ENCODE measurements around the gene RPS16. TPM values are rescaled to one million over a fixed set of nuclear protein-coding genes. Genes with fewer than 3 reads are reported as not detected.

The RPS16 gene
- total and polyA plus RNA-seq, 2 of the 13 experiments (the other 11 are each of a cell fraction or from before 2014, with no cell fraction given), result 488 to 2,583 TPM

DNA sequence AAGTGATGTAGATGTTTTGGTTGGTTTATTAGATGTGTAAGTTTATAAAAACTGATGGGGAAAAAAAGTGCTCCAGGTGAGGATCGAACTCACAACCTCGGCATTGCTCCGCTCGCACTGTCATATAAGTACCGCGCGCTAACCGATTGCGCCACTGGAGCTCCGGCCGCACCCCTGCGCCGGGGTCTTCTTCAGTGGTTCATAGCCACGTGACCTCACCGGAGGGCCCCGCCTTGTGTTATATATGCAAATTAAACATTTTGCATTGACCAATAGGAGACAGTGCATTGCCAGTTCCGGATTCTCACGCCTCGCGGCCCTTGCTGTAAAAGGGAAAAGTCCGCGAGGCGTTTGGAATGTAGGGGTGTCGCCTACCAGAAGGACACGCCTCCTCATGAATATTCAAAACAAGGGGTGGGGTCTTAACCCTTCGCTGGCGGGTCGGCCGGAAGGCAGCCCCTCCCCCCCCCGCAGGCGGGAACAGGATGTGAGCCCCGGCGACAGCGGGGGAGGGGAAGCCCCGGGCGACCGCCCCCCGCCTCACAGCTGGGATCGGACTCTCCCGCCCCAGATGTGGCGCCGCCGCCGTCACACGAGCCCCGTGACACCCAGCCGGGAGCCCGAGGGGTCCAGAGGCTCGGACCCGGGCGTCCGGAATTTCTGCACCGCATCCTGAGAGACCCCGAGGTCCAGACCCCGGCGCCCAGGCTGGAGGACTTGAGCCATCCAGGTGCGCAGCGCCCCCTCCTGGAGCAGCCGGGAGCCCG is 23.5 kb downstream of the RPS16 start, which contains the start of gene PLEKHG2 (continued):
- TF ChIP-seq MEF2D (CRISPR knock-in tag; IDR thresholded peaks at IDR 0.05), result peak; percentile 50; the same call in 1 of the 2 replicates
- no peak for TF ChIP-seq ZNF619 (CRISPR knock-in tag; IDR thresholded peaks at IDR 0.05)
- TF ChIP-seq ZNF790 (CRISPR knock-in tag; IDR thresholded peaks at IDR 0.05; ENCODE audit: borderline replicate concordance), result peak; percentile 59; the same call in 1 of the 2 replicates
- TF ChIP-seq, protein P1, sequence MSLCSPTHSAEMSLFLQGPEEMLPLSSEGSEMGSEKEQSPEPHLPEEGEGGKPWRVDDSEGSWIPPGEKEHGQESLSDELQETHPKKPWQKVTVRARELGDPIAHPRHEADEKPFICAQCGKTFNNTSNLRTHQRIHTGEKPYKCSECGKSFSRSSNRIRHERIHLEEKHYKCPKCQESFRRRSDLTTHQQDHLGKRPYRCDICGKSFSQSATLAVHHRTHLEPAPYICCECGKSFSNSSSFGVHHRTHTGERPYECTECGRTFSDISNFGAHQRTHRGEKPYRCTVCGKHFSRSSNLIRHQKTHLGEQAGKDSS (CRISPR knock-in tag; IDR thresholded peaks at IDR 0.05; ENCODE audit: borderline replicate concordance, low read depth), result no peak
- no peak for TF ChIP-seq ZNF570 (CRISPR knock-in tag; IDR thresholded peaks at IDR 0.05; ENCODE audit: borderline replicate concordance)
- TF ChIP-seq, protein P2, sequence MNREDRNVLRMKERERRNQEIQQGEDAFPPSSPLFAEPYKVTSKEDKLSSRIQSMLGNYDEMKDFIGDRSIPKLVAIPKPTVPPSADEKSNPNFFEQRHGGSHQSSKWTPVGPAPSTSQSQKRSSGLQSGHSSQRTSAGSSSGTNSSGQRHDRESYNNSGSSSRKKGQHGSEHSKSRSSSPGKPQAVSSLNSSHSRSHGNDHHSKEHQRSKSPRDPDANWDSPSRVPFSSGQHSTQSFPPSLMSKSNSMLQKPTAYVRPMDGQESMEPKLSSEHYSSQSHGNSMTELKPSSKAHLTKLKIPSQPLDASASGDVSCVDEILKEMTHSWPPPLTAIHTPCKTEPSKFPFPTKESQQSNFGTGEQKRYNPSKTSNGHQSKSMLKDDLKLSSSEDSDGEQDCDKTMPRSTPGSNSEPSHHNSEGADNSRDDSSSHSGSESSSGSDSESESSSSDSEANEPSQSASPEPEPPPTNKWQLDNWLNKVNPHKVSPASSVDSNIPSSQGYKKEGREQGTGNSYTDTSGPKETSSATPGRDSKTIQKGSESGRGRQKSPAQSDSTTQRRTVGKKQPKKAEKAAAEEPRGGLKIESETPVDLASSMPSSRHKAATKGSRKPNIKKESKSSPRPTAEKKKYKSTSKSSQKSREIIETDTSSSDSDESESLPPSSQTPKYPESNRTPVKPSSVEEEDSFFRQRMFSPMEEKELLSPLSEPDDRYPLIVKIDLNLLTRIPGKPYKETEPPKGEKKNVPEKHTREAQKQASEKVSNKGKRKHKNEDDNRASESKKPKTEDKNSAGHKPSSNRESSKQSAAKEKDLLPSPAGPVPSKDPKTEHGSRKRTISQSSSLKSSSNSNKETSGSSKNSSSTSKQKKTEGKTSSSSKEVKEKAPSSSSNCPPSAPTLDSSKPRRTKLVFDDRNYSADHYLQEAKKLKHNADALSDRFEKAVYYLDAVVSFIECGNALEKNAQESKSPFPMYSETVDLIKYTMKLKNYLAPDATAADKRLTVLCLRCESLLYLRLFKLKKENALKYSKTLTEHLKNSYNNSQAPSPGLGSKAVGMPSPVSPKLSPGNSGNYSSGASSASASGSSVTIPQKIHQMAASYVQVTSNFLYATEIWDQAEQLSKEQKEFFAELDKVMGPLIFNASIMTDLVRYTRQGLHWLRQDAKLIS (CRISPR knock-in tag; IDR thresholded peaks at IDR 0.05), result no peak
- 0 out of 2 replicates have a peak, but pooled peaks have one; percentile 37 for TF ChIP-seq JUN (CRISPR knock-in tag; IDR thresholded peaks at IDR 0.05)
- peak; percentile 51; the same call in 1 of the 2 replicates for TF ChIP-seq SALL2 (CRISPR knock-in tag; IDR thresholded peaks at IDR 0.05)
- TF ChIP-seq, protein P3, sequence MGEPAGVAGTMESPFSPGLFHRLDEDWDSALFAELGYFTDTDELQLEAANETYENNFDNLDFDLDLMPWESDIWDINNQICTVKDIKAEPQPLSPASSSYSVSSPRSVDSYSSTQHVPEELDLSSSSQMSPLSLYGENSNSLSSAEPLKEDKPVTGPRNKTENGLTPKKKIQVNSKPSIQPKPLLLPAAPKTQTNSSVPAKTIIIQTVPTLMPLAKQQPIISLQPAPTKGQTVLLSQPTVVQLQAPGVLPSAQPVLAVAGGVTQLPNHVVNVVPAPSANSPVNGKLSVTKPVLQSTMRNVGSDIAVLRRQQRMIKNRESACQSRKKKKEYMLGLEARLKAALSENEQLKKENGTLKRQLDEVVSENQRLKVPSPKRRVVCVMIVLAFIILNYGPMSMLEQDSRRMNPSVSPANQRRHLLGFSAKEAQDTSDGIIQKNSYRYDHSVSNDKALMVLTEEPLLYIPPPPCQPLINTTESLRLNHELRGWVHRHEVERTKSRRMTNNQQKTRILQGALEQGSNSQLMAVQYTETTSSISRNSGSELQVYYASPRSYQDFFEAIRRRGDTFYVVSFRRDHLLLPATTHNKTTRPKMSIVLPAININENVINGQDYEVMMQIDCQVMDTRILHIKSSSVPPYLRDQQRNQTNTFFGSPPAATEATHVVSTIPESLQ (CRISPR knock-in tag; conservative IDR thresholded peaks at IDR 0.05), result peak; percentile 90; the same call in 1 of the 2 replicates
- TF ChIP-seq, protein P4, sequence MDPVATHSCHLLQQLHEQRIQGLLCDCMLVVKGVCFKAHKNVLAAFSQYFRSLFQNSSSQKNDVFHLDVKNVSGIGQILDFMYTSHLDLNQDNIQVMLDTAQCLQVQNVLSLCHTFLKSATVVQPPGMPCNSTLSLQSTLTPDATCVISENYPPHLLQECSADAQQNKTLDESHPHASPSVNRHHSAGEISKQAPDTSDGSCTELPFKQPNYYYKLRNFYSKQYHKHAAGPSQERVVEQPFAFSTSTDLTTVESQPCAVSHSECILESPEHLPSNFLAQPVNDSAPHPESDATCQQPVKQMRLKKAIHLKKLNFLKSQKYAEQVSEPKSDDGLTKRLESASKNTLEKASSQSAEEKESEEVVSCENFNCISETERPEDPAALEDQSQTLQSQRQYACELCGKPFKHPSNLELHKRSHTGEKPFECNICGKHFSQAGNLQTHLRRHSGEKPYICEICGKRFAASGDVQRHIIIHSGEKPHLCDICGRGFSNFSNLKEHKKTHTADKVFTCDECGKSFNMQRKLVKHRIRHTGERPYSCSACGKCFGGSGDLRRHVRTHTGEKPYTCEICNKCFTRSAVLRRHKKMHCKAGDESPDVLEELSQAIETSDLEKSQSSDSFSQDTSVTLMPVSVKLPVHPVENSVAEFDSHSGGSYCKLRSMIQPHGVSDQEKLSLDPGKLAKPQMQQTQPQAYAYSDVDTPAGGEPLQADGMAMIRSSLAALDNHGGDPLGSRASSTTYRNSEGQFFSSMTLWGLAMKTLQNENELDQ (CRISPR knock-in tag; IDR thresholded peaks at IDR 0.05; ENCODE audit: borderline replicate concordance), result no peak
- TF ChIP-seq GPN1 (CRISPR knock-in tag; IDR thresholded peaks at IDR 0.05; ENCODE audit: borderline replicate concordance), result no peak
- TF ChIP-seq FOXP1 (IDR thresholded peaks at IDR 0.05), result peak; percentile 3; the same call in 1 of the 2 replicates
- no peak for TF ChIP-seq FOXP1 (CRISPR knock-in tag; IDR thresholded peaks at IDR 0.05)
- TF ChIP-seq RCOR2 (CRISPR knock-in tag; IDR thresholded peaks at IDR 0.05), result peak; percentile 83; the same call in 1 of the 2 replicates
- no peak for TF ChIP-seq SIX4 (CRISPR knock-in tag; IDR thresholded peaks at IDR 0.05)
- TF ChIP-seq ZMYM2 (CRISPR knock-in tag; IDR thresholded peaks at IDR 0.05), result peak; percentile 81
- peak; percentile 98 for TF ChIP-seq ETV5 (CRISPR knock-in tag; IDR thresholded peaks at IDR 0.05; ENCODE audit: borderline replicate concordance)
- TF ChIP-seq, protein P5, sequence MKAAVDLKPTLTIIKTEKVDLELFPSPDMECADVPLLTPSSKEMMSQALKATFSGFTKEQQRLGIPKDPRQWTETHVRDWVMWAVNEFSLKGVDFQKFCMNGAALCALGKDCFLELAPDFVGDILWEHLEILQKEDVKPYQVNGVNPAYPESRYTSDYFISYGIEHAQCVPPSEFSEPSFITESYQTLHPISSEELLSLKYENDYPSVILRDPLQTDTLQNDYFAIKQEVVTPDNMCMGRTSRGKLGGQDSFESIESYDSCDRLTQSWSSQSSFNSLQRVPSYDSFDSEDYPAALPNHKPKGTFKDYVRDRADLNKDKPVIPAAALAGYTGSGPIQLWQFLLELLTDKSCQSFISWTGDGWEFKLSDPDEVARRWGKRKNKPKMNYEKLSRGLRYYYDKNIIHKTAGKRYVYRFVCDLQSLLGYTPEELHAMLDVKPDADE (CRISPR knock-in tag; IDR thresholded peaks at IDR 0.05), result no peak

All from HepG2 (cell line).